Activated T-helper 1 cell treated with anti-CD3 and anti-CD28 coated beads, Interleukin-2, amount 50 U/mL, for 16 hours (primary cell): Measurements from ENCODE around the gene FOXA1.

Experiments
- DNase-seq, 2 donors: peaks; one replicate each; pipeline ENCODE4 v3.0.0-alpha.2; 2020; ENCODE audit warnings: low read depth in 1 of 2, low spot score in 1 of 2

The FOXA1 gene

DNA sequence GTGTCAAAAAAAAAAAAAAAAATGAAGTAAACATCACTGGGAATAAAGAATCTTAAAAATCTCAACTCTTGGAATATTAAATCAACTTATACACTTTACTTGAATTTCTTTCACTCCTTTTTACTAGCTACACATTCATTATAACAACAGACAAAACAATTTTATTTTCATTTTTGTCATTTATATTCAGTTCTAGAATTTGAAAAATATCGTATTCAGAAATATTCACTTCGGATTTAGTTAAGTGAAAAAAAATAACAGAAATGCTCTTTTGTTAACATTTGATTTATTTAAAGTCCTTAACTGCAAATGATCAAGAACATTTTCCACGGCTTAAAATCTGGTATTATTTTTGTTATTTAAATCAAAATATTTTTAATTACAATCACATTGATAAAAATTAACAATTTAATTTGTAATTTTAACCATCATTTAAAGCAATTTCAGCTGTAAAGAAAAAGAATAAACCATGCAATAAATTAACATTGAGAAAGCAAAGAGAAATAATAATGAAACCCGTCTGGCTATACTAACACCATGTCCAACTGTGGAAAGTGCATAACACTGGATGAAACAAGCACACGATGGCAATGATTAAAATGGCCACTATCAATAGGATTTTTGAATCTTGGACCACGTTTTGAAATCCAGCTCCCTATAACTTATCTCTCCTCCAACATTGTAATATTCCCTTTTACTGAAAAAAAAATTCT, 5.2 kb downstream of the FOXA1 start:
- DNase-seq, result no peak

DNA sequence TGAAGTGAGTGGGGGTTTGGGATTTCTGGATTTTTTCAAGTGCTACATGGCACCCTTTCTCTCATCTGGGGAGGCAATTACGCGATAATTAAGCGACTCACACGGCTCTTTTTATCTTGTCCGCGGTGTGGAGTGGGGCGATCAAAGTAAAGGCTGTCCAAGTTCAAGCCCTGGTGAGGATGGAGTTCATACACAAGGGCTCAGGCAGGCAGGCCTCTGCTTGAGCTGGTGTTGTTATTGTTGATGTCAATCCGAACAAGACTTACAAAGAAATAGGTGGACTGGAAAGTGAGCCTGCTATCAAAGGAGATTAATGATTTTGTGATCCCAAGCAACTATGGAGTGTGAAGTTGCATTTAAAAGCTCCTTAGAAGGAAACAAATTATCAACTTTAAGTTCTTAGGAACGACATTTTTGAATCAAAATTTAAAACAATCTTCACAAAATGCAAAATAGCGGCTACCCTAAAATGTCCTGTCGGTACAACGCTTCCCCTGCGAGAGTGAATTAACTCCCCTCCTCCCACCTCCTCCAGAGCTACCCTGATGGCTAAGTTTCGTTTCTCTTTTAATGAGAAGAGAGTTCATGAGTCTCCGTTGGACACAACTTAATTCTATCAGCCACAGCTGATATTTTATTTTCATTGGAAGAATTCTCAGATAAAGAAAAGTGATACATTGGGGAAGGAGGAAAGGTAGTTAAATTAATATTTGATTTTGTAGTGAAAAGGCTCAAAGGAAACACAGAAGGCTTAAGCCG, 5.9 kb downstream of the FOXA1 start:
- no peak for DNase-seq

DNA sequence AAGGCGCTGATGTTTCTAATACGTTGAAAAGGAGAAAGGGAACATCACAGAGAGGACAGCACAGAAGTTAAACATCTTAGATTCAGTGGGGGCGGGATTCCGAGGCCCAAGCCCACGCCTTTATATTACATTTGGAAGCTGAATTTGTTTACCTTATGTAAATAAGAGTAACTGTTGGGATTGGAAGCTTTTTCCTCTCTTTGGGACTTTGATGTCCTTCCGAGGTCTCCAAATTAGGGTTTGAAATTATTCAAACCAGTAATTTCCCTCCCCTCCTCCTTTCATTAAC, 6.4 kb downstream of the FOXA1 start:
- DNase-seq, result no peak

DNA sequence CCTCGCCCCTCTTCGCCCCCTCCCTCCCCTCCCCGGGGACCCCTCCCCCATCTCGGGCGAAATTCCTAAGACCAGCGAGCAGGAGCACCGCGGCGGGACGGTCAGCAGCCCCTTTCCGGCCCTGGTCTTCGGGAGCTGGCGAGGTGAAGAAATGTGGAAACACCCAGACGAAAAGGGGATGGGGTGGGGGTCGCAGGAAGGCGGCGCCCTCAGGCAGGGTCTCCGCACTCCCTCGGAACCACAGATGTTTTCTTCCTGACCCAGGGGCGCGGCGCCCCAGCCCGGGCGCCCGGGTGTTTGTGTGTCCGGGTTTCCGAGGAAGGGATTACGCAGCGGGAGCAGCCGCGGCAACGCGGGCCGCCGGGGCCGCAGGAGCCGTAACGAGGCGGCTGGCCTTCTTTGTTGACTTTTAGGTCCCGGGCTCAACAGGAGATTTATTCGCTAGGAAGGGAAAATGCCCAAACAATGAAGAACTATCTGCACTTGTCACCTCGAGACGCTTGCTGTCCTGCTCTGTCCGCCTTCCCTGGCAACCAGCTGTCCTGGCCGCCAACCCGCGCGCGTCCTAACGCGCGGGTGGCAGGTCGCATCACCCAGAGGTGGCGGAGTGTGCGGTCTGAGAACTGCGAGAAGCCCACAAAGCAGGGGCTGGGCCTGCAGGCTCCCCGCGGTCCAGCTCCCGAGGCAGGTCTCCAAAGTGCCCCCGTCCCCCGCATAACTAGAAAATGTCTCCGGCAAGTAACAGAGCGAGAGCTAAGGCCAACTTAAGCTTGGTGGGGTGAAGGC, 7.0 kb downstream of the FOXA1 start:
- no peak for DNase-seq

DNA sequence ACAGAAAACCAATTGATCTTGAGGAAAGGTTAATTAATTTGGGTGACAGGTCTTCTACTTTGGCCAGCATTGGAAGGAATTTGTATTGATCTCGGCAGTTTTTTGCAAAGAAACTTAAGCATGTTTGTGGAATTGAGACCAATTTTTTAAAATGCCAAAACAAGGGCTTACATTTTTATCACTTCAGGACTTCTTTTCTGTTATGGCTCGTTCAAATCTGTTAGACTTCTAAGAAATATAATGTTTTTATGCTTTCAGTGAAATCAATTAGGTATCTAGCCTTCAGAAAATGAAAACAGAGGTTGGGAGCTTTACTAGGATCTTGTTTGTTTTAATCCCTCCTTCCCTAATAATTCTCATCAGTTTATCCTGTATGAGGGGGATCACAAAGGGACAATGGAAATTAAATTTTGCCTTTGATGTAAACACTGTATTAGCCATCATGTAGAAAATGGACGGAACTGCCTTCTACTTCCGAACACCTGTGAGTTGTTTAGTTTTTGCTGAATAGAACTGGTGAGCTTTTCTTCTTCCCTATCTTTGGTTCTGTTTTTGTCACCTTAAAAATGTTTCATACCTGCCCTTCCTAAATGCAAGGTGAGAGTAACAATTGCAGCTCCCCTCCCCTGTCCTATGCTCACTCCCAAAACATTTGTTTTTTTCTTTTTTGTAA, 7.8 kb downstream of the FOXA1 start:
- DNase-seq, result no peak

DNA sequence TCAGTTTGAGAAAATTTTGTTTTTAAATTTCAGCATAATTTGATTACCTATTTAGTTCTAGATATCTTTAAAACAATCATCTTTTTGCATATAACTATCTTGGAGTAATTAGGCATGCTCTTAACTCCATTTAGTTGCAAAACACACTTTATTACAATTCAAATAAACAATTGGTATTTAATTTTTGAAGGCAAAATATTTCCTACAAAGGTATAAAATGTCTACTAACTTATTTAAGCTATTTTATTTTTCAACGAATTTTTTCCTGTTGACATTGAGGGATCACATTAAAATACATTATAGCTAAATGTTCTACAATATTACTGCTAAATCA, 8.3 kb downstream of the FOXA1 start:
- DNase-seq, result no peak

DNA sequence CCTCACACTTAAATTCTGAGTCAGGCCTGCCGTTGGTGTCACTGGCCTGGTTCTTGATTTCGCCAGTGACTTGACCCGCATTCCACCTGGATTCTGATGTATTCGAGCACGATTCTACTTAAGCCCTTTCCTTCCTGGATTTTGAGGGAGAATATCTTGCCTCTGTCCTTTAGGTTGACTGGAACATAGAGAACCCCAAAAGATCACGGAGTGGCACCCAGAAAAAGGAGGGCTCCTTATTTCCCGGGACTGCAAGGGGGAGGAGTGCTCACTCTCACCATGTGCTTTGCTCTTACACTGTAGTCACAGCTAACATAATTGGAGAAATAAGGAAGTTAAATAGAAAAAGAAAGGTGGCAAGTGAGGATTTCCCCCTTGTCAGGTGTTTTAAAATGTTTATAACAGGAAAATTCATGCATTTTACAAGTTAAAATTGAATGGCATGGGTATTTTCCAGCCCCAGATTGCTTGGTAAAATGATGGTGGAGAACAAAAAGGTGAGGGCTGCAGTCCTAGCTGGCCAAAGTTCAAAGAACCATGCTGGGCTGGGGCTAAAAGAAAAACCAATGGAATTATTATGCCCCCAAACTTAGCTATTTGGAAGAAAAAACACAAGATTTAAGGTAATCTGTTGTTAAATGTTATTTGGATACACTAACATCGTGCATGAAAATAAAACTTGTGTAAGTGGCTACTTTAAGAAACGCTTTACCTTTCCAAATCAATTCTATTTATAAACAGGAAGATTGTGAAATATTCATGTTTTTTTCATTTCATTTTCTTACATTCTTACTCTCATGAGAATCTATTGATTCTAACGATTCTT, 8.9 kb downstream of the FOXA1 start:
- DNase-seq, result no peak

DNA sequence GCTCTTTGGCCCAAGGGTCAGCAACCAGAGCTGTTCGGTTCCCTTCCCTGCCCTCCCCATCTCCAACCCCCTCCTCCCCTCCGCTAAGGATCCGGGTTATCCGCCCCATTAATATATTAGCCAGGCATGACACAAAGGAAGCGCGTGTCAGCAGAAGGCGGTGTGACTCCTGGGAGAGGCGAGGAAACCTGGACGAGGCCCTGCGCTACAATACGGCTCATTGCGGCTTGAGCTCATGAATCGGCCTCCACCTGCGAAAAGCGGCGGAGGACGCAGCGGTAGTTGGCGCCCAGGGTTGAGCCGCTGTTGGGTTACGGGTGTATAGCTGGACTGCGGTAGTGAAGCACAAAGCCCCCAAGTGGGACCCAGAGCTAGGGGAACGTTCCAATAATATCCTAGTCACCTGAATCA, 9.9 kb downstream of the FOXA1 start:
- DNase-seq, result no peak

DNA sequence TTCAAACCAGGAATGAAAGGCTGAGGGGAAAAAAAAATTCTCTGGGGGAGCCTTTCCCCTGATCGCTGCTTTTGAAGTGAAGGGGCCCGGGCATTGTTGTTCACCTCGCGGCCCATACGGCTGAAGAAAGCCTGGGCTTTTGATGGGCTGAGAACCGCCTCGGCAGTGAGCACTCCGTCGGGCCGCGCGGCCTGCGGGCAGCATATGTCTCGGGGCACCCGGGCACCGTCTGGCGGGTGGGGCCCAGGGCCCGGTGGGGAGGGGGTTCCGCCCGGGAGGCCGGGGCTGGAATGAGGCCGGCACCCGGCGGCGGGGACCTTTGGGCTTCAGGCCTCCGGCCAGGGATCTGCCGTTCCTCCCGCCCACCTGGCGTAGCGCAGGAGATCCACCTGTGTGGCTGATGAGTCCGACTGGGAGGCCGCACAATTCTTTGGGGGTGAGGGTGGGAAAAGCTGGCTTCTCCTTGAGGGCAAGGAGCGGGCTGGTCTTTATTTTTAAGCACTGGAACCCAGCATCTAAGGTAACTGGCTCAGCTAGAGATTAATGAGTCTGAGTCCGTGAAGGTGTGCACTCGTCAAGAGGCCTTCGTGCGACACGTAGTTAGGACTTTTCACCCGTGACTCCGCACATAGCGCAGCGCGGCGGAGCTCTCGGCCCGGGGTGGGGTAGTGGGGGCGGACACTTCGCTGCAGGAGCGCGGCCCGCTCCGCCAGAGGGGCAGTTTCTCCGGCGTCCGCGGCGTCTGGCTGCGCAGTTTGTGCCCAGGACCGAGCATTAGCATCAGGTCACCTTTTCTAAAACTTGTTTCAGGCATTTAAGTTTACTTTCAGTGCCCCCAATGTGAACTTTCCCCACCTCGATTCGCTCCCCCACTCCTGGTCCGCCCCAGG, 10.6 kb downstream of the FOXA1 start:
- DNase-seq, result no peak

DNA sequence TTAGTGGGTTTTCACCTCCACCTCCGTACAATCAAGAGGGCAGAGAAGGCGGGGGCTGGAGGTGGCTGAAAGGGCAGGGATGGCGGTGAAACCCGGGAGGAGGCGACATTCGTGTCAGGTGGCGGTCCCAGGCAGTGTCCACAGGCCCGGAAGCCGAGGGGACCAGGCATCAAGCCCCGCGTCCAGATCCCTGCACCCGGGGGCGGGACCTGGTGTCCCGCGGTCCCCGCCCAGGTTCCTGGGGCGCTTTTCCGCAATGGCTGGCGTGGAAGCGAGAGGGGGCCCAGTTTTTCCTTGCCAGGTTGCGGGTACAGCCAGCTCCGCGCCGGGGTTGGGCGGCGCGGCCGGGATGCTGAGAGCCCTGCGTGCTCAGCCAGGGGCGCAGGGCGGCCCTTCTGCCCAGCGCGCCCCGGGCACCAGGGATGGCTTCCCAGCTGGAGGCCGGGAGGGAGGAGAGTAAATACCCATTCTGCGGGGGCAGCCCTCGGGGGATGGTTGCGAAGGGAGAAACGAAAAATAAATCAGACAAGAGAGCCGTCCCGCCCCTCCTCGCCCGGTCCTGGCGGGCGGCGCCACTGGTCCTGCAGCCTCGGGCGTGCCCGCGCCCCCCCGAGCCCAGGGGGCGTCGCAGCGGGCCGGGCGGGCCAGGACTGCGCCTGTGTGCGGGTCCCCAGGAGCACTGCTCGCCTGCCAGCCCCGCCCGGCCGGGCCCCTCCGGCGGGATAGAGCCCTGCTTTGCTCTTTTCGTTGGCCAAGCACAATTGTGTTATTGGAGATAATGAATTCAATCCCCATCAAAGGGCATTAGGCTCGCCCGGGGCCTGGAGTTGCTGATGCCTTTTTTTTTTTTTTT, 11.5 kb downstream of the FOXA1 start:
- no peak for DNase-seq

DNA sequence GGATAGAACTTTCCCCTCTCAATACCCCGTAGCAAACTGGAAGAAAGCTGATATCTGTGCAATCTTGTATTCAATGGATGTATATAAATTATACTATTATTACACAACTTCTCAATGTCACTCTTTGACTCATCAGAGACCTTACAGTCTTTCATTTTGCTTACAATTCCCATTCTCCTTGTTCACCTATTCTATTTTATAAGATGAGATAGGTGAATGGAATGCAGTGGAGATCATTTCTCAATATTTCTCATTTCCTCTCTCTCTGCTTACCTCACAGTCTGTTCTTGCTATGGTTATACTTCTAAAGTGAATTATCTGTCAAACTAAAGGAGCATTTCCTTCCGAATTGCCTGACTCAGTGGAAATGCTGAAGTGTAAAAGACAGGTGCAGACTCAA, 14.9 kb downstream of the FOXA1 start:
- no peak for DNase-seq

DNA sequence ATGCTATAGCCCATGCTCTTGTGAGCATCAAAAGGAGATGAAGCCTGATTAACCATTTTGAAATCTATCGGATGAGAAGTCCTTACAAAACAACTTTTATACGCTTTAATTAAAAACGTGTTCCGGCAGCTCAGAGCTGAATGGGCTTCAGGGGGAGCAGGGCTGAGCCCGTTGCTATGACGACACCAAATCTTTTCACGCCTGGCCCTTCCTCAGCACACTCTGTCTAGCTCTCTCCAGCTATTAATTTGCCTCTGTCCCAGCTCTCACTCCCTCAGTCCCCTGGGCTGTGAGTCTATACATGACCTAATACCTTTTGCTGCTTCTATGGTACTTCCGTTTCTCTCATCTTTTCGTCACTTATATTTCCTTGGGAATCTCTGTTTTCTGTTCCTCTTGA, 15.8 kb downstream of the FOXA1 start:
- DNase-seq, result no peak

DNA sequence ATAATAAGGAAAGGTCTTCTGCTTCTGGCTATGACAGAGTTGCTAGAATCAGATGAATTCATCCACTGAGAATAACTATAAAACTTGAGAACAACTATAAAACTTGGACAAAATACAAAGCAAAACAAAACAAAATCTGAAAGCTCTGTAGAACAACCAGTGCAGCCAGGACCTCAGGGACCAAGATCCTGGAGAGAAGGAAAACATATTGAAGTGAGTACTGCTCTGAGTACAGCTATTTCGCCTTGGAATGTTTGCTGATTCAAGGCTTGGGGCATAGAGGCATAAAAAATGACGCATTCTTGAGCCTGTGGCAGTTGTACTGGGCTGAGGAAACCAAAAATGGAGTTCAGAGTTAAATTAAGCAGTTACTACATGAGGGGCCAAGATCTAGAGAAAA, 21.7 kb downstream of the FOXA1 start:
- DNase-seq, result no peak

DNA sequence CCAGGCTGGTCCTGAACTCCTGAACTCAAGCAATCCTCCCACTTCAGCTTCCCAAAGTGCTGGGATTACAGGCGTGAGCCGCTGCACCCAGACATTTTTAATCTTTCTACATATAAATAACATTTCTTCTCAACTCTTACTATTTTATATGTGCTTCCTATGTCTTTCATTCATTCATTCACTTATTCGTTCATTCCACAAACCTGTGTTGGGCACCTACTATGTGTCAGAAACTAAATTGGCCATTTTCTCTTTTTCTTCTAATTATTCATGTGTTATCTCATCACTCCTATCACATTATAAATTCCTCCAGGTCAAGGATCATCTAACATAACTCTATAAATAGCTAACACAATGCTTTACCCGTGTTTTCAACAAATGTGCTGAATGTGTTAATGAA, 23.7 kb downstream of the FOXA1 start:
- no peak for DNase-seq

DNA sequence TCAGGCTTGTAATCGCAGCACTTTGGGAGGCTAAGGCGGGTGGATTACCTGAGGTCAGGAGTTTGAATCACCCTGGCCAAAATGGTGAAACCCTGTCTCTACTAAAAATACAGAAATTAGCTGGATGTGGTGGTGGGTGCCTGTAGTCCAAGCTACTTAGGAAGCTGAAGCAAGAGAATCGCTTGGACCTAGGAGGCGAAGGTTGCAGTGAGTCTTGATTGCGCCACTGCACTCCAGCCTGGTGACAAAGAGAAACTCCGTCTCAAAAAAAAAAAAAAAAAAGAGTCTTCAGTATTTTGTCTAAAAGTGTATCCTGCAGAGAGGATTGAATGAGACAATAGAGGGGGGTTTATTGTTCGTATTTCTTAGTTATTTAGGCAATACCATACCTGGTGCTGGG, 25.3 kb downstream of the FOXA1 start:
- no peak for DNase-seq

DNA sequence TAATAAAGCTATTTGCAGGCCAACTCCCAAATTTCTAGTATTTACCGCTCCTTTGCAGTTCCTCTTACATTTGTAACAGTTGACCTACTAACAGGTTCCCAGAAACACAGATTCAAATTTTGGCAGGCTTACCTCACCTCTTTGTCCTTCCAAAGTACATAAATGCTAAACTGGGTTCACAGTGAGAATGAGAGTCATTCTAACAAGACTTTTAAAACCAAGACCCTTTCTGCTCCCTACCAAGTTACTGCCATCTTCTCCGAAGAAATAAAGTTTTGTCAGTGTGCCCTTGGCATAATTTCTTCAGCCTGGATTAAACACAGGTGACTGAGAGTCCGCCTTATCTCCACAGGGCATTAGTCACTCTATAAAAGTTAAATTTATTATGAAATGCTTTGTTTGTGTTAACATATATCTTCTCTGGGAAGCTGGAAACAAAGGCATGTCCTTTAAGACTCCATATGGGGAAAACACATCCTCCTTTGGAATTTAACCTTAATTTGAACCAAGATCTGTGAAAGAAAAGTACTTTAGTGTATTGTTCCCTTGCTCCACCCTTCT, 28.2 kb downstream of the FOXA1 start:
- DNase-seq, result no peak

DNA sequence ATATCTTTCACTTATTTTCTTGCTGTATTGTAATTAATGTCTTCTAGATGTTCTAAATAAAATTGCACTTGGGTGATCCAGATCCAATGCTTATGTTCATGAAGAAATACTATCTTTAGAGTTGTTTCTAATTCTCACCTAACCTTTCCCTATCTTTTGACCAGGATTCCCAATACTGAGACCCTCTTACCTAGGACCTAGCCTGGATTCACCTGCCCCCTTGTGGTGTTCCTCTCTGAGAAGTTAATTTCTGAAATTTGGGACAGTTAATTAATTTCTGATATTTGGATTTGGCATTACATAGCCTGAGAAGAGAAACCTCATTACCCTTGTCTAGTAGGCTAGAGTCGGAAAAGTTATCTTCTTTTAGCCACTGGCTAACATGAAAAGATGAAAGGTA, 29.5 kb downstream of the FOXA1 start:
- no peak for DNase-seq

DNA sequence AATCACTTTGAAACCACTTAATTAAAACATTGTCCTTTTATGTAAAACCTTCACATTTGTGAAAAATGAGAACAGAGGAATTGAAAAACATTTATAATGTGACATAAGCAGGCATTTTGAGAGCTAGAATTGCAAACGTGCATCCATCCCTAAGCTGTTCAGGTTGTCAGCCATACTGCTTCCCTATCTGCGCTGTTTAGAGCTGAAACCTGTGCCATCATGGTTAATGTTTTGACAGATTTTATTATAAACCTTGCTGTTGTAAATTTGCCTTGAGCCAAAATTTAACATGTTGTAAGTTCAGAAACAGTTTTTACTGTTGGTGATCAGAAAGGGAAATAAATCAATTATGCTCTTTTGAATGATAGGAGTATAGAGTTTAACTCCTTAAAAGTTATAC, 31.9 kb downstream of the FOXA1 start:
- DNase-seq, result no peak

DNA sequence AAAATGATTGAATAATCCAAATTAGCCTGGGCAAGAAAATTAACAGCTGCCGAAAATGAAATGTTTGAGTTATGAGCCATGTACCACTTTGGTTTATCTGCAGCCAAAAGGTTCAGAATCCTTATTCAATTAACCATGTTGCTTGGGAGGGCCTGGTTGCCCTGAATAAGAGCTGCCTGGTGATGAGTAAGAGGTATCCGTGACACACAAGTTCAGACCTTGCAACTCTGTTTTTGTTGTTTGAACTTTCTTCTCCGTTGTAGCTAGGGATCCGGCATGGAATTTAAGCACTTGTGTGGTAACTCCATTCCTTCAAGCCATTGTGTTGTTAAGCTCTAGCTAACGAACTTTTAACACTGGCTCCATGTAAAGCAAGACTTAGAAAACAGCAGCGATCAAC, 35.7 kb downstream of the FOXA1 start:
- DNase-seq, result no peak
